Activated T-cell treated with anti-CD3 and anti-CD28 coated beads, Interleukin-2, amount 50 U/mL, for 4 hours (primary cell): ENCODE results near the gene ATP11C. TPM values are rescaled to one million over a fixed set of nuclear protein-coding genes. Genes with fewer than 3 reads are reported as not detected.
"Not testable (repeated sequence)": the region's sequence is repeated elsewhere in the genome, so short reads cannot be mapped to it uniquely, and the experiment has no call there.

Experiments
- ATAC-seq, 2 donors: fragments of 200-7000 bp; cut with Tn5 transposase; one replicate each; pipeline ENCODE4 v1.10.0; 2021
- DNase-seq: peaks from one replicate; pipeline ENCODE4 v3.0.0-alpha.2; 2020
- H3K27me3 Mint-ChIP-seq: one replicate; pipeline ENCODE4 v1.8.0; 2021; ENCODE audit warnings: low read depth, mixed read lengths
- H3K36me3 Mint-ChIP-seq: one replicate; pipeline ENCODE4 v1.8.0; 2022; ENCODE audit warnings: mixed read lengths; ENCODE audit not compliant: insufficient read depth
- H3K4me1 Mint-ChIP-seq: one replicate; pipeline ENCODE4 v1.8.0; 2021; ENCODE audit warnings: low read depth, mixed read lengths
- H3K4me3 Mint-ChIP-seq: one replicate; pipeline ENCODE4 v1.8.0; 2021; ENCODE audit warnings: mild to moderate bottlenecking, moderate library complexity, mixed read lengths
- H3K9me3 Mint-ChIP-seq: one replicate; pipeline ENCODE4 v1.8.0; 2021; ENCODE audit warnings: mixed read lengths
- total RNA-seq, 3 donors: library from RNA; stranded (reverse); gene quantifications; one replicate each; pipeline ENCODE4 v1.2.1, GENCODE V29; 2021

The ATP11C gene
- total RNA-seq, 3 donors from 2014 or later, result 12.7 to 15.5 (median 14.1) TPM

- ATAC-seq, result no peak
- Mint-ChIP-seq H3K4me3 (no peak overlapping the region), H3K9me3 (no peaks in the 10 kb centered on the region), H3K36me3 (peaks cover 16% of the 10 kb centered on the region), H3K4me1 (peaks cover 7% of the 10 kb centered on the region), H3K27me3 (no peaks in the 10 kb centered on the region)
- DNase-seq, result no peak
Measured at GRCh38 chrX:139734996-139735395, 197.9 kb downstream of the ATP11C start.

GRCh38 chrX:139725720-139726119, 207.1 kb downstream of the ATP11C start:
- ATAC-seq, result no peak
- no peaks in the 10 kb centered on the region for H3K4me1 Mint-ChIP-seq
- DNase-seq, result no peak

GRCh38 chrX:139724626-139725025, 208.2 kb downstream of the ATP11C start:
- Mint-ChIP-seq H3K4me1 (no peaks in the 10 kb centered on the region), H3K36me3 (peaks cover 10% of the 10 kb centered on the region), H3K9me3 (no peaks in the 10 kb centered on the region), H3K4me3 (no peak overlapping the region), H3K27me3 (no peaks in the 10 kb centered on the region)
- no peak for DNase-seq
- no peak for ATAC-seq

More at GRCh38 chrX:139725720-139726119, 207.1 kb downstream of the ATP11C start:
- Mint-ChIP-seq H3K27me3 (no peaks in the 10 kb centered on the region), H3K36me3 (peaks cover 8% of the 10 kb centered on the region), H3K4me3 (no peak overlapping the region), H3K9me3 (no peaks in the 10 kb centered on the region)

GRCh38 chrX:139720979-139721378, 211.9 kb downstream of the ATP11C start:
- H3K36me3 Mint-ChIP-seq, result peaks cover 10% of the 10 kb centered on the region
- no peaks in the 10 kb centered on the region for H3K9me3 Mint-ChIP-seq
- no peak overlapping the region for H3K4me3 Mint-ChIP-seq
- H3K27me3 Mint-ChIP-seq, result no peaks in the 10 kb centered on the region
- no peaks in the 10 kb centered on the region for H3K4me1 Mint-ChIP-seq
- ATAC-seq (no peak), DNase-seq (no peak)

- Mint-ChIP-seq H3K9me3 (no peaks in the 10 kb centered on the region), H3K27me3 (no peaks in the 10 kb centered on the region), H3K4me1 (no peaks in the 10 kb centered on the region), H3K4me3 (no peak overlapping the region), H3K36me3 (peaks cover 10% of the 10 kb centered on the region)
- ATAC-seq (no peak), DNase-seq (no peak)
Measured at GRCh38 chrX:139720136-139720535, 212.7 kb downstream of the ATP11C start.

GRCh38 chrX:139708067-139708466, 224.8 kb downstream of the ATP11C start, which contains the start of gene MCF2:
MCF2 (minus strand) TSS chrX:139708167; CDS start chrX:139651744, 56,423 bp downstream.
- DNase-seq (no peak), ATAC-seq (no peak)

GRCh38 chrX:139702658-139703057, 230.2 kb downstream of the ATP11C start:
- ATAC-seq (no peak), DNase-seq (no peak)
- Mint-ChIP-seq H3K4me1 (no peaks in the 10 kb centered on the region), H3K27me3 (no peaks in the 10 kb centered on the region), H3K9me3 (no peaks in the 10 kb centered on the region), H3K36me3 (peaks cover 4% of the 10 kb centered on the region), H3K4me3 (no peak overlapping the region)

More at GRCh38 chrX:139708067-139708466, 224.8 kb downstream of the ATP11C start, which contains the start of gene MCF2:
- H3K4me1 Mint-ChIP-seq, result no peaks in the 10 kb centered on the region
- no peaks in the 10 kb centered on the region for H3K27me3 Mint-ChIP-seq
- H3K36me3 Mint-ChIP-seq, result peaks cover 3% of the 10 kb centered on the region
- H3K4me3 Mint-ChIP-seq, result no peak within 1 kb of the TSS
- no peaks in the 10 kb centered on the region for H3K9me3 Mint-ChIP-seq

GRCh38 chrX:139692908-139693307, 239.9 kb downstream of the ATP11C start:
- Mint-ChIP-seq H3K4me1 (no peaks in the 10 kb centered on the region), H3K36me3 (no peaks in the 10 kb centered on the region), H3K4me3 (no peak overlapping the region), H3K27me3 (peaks cover 8% of the 10 kb centered on the region), H3K9me3 (no peaks in the 10 kb centered on the region)
- DNase-seq, result no peak
- ATAC-seq, result no peak

GRCh38 chrX:139692506-139692849, 240.4 kb downstream of the ATP11C start:
- H3K4me3 Mint-ChIP-seq, result no peak overlapping the region
- DNase-seq, result no peak
- peaks cover 8% of the 10 kb centered on the region for H3K27me3 Mint-ChIP-seq
- no peaks in the 10 kb centered on the region for H3K9me3 Mint-ChIP-seq
- no peak for ATAC-seq
- no peaks in the 10 kb centered on the region for H3K4me1 Mint-ChIP-seq
- no peaks in the 10 kb centered on the region for H3K36me3 Mint-ChIP-seq

- peaks cover 8% of the 10 kb centered on the region for H3K27me3 Mint-ChIP-seq
- no peaks in the 10 kb centered on the region for H3K4me1 Mint-ChIP-seq
- no peaks in the 10 kb centered on the region for H3K9me3 Mint-ChIP-seq
- no peak for DNase-seq
- no peak overlapping the region for H3K4me3 Mint-ChIP-seq
- no peak for ATAC-seq
- no peaks in the 10 kb centered on the region for H3K36me3 Mint-ChIP-seq
Measured at GRCh38 chrX:139691843-139692505, 240.9 kb downstream of the ATP11C start.

- Mint-ChIP-seq H3K9me3 (no peaks in the 10 kb centered on the region), H3K4me3 (no peak overlapping the region), H3K36me3 (no peaks in the 10 kb centered on the region), H3K4me1 (no peaks in the 10 kb centered on the region), H3K27me3 (peaks cover 8% of the 10 kb centered on the region)
- ATAC-seq (no peak), DNase-seq (no peak)
Measured at GRCh38 chrX:139691493-139691842, 241.4 kb downstream of the ATP11C start.

GRCh38 chrX:139685175-139685574, 247.7 kb downstream of the ATP11C start:
- not testable (repeated sequence) for H3K4me3 Mint-ChIP-seq, H3K36me3 Mint-ChIP-seq, DNase-seq, H3K9me3 Mint-ChIP-seq, H3K4me1 Mint-ChIP-seq, ATAC-seq, H3K27me3 Mint-ChIP-seq

GRCh38 chrX:139680356-139680755, 252.5 kb downstream of the ATP11C start:
- no peaks in the 10 kb centered on the region for H3K27me3 Mint-ChIP-seq
- H3K36me3 Mint-ChIP-seq, result peaks cover 2% of the 10 kb centered on the region
- ATAC-seq, result no peak
- H3K4me3 Mint-ChIP-seq, result no peak overlapping the region
- no peaks in the 10 kb centered on the region for H3K4me1 Mint-ChIP-seq
- no peak for DNase-seq
- H3K9me3 Mint-ChIP-seq, result peaks cover 8% of the 10 kb centered on the region
